ENCODE results near the gene KRTAP6-3. TPM values are rescaled to one million over a fixed set of nuclear protein-coding genes. Genes with fewer than 3 reads are reported as not detected.

The KRTAP6-3 gene
- total and polyA plus RNA-seq, 2 experiments from 2014 or later, result not detected

DNA sequence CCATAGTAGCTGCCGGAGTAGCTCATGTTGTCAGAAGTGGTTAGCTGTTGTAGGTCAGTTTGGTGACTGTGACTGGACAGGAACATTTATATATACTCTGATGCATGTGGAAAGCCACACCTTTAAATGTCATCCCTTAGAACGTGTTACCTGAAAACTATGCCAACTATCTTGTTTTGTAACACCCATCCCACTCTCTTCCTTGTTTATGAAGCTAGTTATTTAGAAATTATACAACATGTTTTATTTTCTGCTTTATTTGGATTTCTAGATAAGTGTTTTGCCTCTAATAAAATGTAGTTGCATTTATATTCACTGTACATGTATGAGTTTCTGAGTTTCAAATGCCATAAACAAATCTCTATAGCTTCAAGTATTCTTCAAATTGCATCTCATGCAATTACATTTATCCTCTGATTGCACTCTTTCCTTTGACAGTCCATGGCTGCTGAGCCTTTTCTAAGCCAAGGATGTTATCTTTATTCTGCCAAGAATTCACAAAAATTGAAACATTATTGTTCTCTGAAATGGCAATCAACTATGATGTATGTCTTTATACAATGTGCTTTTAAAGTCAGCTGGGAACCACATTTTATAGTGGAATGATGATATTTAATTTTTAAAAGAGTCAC is 30.9 kb upstream of the KRTAP6-3 start, which contains the start of gene KRTAP19-7:
KRTAP19-7 (minus strand) TSS at position 51 of the 632 bp plus-strand sequence; CDS start at position 26, 25 bp downstream.
- Mint-ChIP-seq H3K4me3 (no peak within 1 kb of the TSS), H3K36me3 (ENCODE audit: low read depth) (no peaks in the 10 kb centered on the region), H3K4me1 (no peaks in the 10 kb centered on the region), H3K27me3 (ENCODE audit: insufficient read depth, low read depth, poor library complexity) (no peaks in the 10 kb centered on the region), H3K9me3 (no peaks in the 10 kb centered on the region), H3K27ac (no peak within 1 kb of the TSS)
- Histone ChIP-seq H3K4me1 (ENCODE audit: insufficient read depth) (no peaks in the 10 kb centered on the region), H3K4me2 (no peak within 1 kb of the TSS), H3F3A (replicated peaks; ENCODE audit: low read depth) (no peaks in the 10 kb centered on the region), H3K9me2 (ENCODE audit: insufficient read depth) (no peaks in the 10 kb centered on the region), H2AFZ (no peak within 1 kb of the TSS), H3K27me3 (ENCODE audit: insufficient read depth) (no peaks in the 10 kb centered on the region), H3K36me3 (ENCODE audit: insufficient read depth) (no peaks in the 10 kb centered on the region), H3K4me3 (no peak within 1 kb of the TSS), H3K27ac (ENCODE audit: low read depth) (no peak within 1 kb of the TSS), H4K20me1 (replicated peaks; ENCODE audit: insufficient read depth) (no peaks in the 10 kb centered on the region), H3K79me2 (replicated peaks; ENCODE audit: insufficient read depth) (no peaks in the 10 kb centered on the region)
- DNase-seq (ENCODE audit: low spot score) (no peak), ATAC-seq (no peak)
- TF ChIP-seq EZH2phosphoT487 (IDR thresholded peaks at IDR 0.05; ENCODE audit: unreplicated experiment), result no peak
- TF ChIP-seq ZNF331 (CRISPR knock-in tag; IDR thresholded peaks at IDR 0.05; ENCODE audit: low read depth), result no peak
- TF ChIP-seq CREB1 (CRISPR knock-in tag; IDR thresholded peaks at IDR 0.05; ENCODE audit: low read depth), result no peak
- TF ChIP-seq JUNB (IDR thresholded peaks at IDR 0.05; ENCODE audit: unreplicated experiment), result no peak
- TF ChIP-seq, protein P1, sequence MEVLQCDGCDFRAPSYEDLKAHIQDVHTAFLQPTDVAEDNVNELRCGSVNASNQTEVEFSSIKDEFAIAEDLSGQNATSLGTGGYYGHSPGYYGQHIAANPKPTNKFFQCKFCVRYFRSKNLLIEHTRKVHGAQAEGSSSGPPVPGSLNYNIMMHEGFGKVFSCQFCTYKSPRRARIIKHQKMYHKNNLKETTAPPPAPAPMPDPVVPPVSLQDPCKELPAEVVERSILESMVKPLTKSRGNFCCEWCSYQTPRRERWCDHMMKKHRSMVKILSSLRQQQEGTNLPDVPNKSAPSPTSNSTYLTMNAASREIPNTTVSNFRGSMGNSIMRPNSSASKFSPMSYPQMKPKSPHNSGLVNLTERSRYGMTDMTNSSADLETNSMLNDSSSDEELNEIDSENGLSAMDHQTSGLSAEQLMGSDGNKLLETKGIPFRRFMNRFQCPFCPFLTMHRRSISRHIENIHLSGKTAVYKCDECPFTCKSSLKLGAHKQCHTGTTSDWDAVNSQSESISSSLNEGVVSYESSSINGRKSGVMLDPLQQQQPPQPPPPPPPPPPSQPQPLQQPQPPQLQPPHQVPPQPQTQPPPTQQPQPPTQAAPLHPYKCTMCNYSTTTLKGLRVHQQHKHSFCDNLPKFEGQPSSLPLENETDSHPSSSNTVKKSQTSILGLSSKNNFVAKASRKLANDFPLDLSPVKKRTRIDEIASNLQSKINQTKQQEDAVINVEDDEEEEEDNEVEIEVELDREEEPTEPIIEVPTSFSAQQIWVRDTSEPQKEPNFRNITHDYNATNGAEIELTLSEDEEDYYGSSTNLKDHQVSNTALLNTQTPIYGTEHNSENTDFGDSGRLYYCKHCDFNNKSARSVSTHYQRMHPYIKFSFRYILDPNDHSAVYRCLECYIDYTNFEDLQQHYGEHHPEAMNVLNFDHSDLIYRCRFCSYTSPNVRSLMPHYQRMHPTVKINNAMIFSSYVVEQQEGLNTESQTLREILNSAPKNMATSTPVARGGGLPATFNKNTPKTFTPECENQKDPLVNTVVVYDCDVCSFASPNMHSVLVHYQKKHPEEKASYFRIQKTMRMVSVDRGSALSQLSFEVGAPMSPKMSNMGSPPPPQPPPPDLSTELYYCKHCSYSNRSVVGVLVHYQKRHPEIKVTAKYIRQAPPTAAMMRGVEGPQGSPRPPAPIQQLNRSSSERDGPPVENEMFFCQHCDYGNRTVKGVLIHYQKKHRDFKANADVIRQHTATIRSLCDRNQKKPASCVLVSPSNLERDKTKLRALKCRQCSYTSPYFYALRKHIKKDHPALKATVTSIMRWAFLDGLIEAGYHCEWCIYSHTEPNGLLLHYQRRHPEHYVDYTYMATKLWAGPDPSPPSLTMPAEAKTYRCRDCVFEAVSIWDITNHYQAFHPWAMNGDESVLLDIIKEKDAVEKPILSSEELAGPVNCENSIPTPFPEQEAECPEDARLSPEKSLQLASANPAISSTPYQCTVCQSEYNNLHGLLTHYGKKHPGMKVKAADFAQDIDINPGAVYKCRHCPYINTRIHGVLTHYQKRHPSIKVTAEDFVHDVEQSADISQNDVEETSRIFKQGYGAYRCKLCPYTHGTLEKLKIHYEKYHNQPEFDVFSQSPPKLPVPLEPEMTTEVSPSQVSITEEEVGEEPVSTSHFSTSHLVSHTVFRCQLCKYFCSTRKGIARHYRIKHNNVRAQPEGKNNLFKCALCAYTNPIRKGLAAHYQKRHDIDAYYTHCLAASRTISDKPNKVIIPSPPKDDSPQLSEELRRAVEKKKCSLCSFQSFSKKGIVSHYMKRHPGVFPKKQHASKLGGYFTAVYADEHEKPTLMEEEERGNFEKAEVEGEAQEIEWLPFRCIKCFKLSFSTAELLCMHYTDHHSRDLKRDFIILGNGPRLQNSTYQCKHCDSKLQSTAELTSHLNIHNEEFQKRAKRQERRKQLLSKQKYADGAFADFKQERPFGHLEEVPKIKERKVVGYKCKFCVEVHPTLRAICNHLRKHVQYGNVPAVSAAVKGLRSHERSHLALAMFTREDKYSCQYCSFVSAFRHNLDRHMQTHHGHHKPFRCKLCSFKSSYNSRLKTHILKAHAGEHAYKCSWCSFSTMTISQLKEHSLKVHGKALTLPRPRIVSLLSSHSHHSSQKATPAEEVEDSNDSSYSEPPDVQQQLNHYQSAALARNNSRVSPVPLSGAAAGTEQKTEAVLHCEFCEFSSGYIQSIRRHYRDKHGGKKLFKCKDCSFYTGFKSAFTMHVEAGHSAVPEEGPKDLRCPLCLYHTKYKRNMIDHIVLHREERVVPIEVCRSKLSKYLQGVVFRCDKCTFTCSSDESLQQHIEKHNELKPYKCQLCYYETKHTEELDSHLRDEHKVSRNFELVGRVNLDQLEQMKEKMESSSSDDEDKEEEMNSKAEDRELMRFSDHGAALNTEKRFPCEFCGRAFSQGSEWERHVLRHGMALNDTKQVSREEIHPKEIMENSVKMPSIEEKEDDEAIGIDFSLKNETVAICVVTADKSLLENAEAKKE (CRISPR knock-in tag; IDR thresholded peaks at IDR 0.05), result no peak
- TF ChIP-seq NANOG (IDR thresholded peaks at IDR 0.05; ENCODE audit: borderline replicate concordance), result no peak
- TF ChIP-seq ZNF114 (CRISPR knock-in tag; IDR thresholded peaks at IDR 0.05), result no peak
- no peak for TF ChIP-seq EZH2 (IDR thresholded peaks at IDR 0.05; ENCODE audit: low read depth, unreplicated experiment)
- no peak for TF ChIP-seq REST (IDR thresholded peaks at IDR 0.05; ENCODE audit: unreplicated experiment)
- no peak for TF ChIP-seq STAT1 (IDR thresholded peaks at IDR 0.05; ENCODE audit: unreplicated experiment)

Data from GM23338 (cell line).